ENCODE results near the gene CD5L. TPM values are rescaled to one million over a fixed set of nuclear protein-coding genes. Genes with fewer than 3 reads are reported as not detected.

CD5L gene
- total RNA-seq, 4 donors from 2014 or later: not detected

DNA sequence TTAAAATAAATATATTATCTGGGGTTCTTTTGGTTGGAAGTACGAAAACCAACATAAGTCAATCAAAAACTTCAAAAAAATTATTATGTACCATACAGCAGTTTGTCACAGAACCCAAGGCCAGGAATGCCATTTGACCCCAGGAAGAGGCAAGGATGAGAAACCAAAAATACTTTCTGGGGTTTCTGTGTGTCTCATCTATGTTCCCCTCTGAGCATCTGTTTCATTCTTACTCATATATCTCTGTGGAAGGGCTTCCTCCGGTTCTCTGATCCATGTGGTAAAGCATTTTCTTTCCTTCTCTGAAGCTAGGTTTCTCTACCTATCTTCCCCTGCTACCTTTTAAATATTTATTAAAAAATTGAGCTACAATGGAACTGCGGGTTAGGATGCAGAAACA lies 11.9 kb downstream of the CD5L start:
- H3K27me3 ChIP-seq: no peaks in the 10 kb centered on the region
- DNase-seq: no peak
- no peaks in the 10 kb centered on the region for H3K9me3 ChIP-seq
- TF ChIP-seq POLR2A (IDR thresholded peaks at IDR 0.05): no peak
- no peak for TF ChIP-seq CTCF (IDR thresholded peaks at IDR 0.05)
- H3K36me3 ChIP-seq: no peaks in the 10 kb centered on the region
- no peak overlapping the region for H3K27ac ChIP-seq
- no peak overlapping the region for H3K4me3 ChIP-seq
- H3K4me1 ChIP-seq: no peaks in the 10 kb centered on the region

GRCh38 chr1:157829210-157829609 lies 12.4 kb downstream of the CD5L start:
- Histone ChIP-seq H3K9me3 (no peaks in the 10 kb centered on the region), H3K27ac (no peak overlapping the region), H3K4me1 (no peaks in the 10 kb centered on the region), H3K4me3 (no peak overlapping the region), H3K36me3 (no peaks in the 10 kb centered on the region), H3K27me3 (no peaks in the 10 kb centered on the region)
- no peak for DNase-seq
- TF ChIP-seq POLR2A (IDR thresholded peaks at IDR 0.05): no peak
- TF ChIP-seq CTCF (IDR thresholded peaks at IDR 0.05): no peak

DNA sequence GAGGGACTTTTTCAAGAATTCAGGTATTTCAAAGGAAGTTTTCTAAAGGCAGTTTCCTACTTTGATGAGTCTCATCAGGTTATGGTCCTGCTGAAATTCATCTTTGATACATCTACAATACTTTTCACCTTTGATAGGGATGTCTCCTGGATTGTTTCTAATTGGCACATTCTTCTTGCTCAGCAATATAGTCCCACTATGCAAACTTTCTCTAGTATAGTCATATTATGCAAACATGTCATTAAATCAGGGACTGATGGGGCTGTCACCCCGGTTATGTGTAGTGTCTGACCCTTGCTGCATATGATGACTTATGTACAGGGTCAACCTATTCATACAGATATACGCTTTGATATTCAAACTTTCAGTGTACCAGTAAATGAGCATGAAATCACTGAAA lies 21.3 kb downstream of the CD5L start:
- H3K27me3 ChIP-seq: no peaks in the 10 kb centered on the region
- H3K9me3 ChIP-seq: no peaks in the 10 kb centered on the region
- TF ChIP-seq CTCF (IDR thresholded peaks at IDR 0.05) (no peak), POLR2A (IDR thresholded peaks at IDR 0.05) (no peak)
- H3K4me3 ChIP-seq: peak overlapping the region in 1 of 4 donors; percentile 28
- peaks cover 0 to 4% (median 0%) of the 10 kb centered on the region in 4 donors for H3K4me1 ChIP-seq
- H3K36me3 ChIP-seq: no peaks in the 10 kb centered on the region
- H3K27ac ChIP-seq: peak overlapping the region in 1 of 4 donors; percentile 75
- DNase-seq: no peak

DNA sequence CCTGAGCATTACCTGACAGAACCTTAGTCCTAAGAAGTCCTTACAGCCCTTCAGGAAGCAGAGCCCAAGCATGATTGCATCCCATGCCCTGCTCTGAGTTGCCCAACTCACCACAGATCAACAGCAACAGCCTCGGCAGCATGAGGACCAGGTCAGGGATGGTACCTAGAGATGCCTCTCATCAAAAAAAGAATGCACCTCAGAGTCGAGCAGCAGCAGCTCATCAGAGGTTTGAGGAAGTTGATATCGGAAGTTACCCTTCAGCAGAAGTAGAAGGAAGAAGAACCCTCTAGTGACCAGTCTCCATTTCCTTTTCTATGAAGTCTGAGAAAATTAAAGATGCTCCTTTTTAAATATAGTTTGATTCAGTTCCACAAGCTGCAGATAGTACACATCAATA lies 21.7 kb downstream of the CD5L start, which contains the start of gene FCRL1:
TSS of gene FCRL1 (minus strand) at position 225 of the 400 bp plus-strand sequence. CDS start at position 142, 83 bp downstream.
- no peaks in the 10 kb centered on the region for H3K36me3 ChIP-seq
- TF ChIP-seq POLR2A (IDR thresholded peaks at IDR 0.05): no peak
- TF ChIP-seq CTCF (IDR thresholded peaks at IDR 0.05): no peak
- DNase-seq: peak in 2 of 3 donors; percentile 58 to 60

GRCh38 chr1:157819215-157819614 lies 22.4 kb downstream of the CD5L start:
- no peaks in the 10 kb centered on the region for H3K36me3 ChIP-seq
- no peak for DNase-seq
- peak overlapping the region in 2 of 4 donors; percentile 62 to 75 for H3K27ac ChIP-seq
- no peaks in the 10 kb centered on the region for H3K27me3 ChIP-seq
- H3K4me1 ChIP-seq: peaks cover 0 to 4% (median 0%) of the 10 kb centered on the region in 4 donors
- peak overlapping the region in 2 of 4 donors; percentile 20 to 28 for H3K4me3 ChIP-seq
- no peaks in the 10 kb centered on the region for H3K9me3 ChIP-seq
- TF ChIP-seq CTCF (IDR thresholded peaks at IDR 0.05): no peak
- no peak for TF ChIP-seq POLR2A (IDR thresholded peaks at IDR 0.05)

More for the DNA sequence above, 21.7 kb downstream of the CD5L start, which contains the start of gene FCRL1:
- Histone ChIP-seq H3K27ac (peak within 1 kb of the TSS in 2 of 4 donors; percentile 62 to 75), H3K4me3 (peak within 1 kb of the TSS in 2 of 4 donors; percentile 20 to 28), H3K27me3 (no peaks in the 10 kb centered on the region), H3K9me3 (no peaks in the 10 kb centered on the region), H3K4me1 (peaks cover 0 to 4% (median 0%) of the 10 kb centered on the region in 4 donors)

GRCh38 chr1:157813269-157813668 lies 28.3 kb downstream of the CD5L start:
- no peak overlapping the region for H3K27ac ChIP-seq
- TF ChIP-seq POLR2A (IDR thresholded peaks at IDR 0.05) (no peak), CTCF (IDR thresholded peaks at IDR 0.05) (no peak)
- DNase-seq: no peak
- H3K9me3 ChIP-seq: peaks cover 0 to 6% (median 0%) of the 10 kb centered on the region in 4 donors
- no peaks in the 10 kb centered on the region for H3K4me1 ChIP-seq
- H3K4me3 ChIP-seq: no peak overlapping the region
- no peaks in the 10 kb centered on the region for H3K36me3 ChIP-seq
- H3K27me3 ChIP-seq: no peaks in the 10 kb centered on the region
